Measurements from ENCODE around the gene GIPC3.

Gene GIPC3, protein sequence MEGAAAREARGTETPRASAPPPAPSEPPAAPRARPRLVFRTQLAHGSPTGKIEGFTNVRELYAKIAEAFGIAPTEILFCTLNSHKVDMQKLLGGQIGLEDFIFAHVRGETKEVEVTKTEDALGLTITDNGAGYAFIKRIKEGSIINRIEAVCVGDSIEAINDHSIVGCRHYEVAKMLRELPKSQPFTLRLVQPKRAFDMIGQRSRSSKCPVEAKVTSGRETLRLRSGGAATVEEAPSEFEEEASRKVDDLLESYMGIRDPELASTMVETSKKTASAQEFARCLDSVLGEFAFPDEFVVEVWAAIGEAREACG

DNA sequence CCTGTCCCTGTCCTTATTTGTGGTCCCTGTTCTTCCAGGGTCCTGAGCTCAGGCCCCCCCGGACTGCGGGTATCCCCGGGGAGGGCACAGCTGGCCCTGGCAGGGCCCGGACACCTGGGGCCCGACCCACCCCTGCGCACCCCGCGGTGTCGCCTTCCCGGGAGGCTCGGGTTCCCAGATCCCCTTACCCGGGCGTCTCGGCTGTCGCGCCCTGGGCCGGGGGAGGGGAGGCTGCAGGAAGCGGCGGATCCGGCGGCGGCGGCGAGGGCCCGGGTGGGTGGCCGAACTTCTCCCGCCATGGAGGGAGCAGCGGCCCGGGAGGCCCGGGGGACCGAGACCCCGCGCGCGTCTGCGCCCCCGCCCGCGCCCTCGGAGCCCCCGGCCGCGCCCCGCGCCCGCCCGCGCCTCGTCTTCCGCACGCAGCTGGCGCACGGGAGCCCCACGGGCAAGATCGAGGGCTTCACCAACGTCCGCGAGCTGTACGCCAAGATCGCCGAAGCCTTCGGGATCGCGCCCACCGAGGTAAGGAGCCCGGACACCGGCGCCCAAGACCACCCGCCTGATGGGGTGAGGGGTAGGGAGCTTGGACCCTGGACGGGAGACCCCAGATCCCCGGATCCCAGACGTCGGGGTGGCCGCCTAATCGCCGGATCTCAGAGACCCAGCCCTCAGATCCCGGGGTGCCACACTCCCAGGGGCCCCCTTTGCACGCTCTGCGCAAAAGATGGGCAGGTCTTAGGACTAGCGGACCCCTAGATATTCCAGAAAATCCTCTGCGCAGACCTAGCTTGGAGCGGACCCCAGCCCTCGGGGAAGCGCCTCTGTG lies at the start of gene GIPC3:
Gene GIPC3 (plus strand): TSS at position 178 of the 826 bp plus-strand sequence. CDS start 120 bp downstream, at position 298.
- no peak for FAIRE-seq
- DNase-seq (ENCODE audit: low spot score): no peak

DNA sequence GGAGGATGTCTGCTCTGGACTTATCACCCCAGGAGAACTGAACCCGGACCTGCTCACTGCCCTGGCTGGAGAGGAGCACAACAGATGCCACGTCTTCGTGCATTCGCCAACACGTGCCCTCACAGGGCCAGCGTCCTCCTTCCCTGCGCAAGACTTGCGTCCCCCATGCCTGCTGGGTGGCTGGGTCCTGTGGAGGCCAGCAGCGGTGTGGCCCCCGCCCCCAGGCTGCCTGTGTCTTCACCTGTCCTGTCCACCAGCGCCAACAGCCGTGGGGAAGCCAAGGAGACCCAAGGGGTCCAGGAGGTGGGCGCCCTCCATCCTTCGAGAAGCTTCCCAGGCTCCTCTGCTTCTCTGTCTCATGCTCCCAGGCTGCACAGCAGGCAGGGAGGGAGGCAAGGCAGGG lies 49.7 kb upstream of the GIPC3 start:
- DNase-seq (ENCODE audit: low spot score) (no peak), FAIRE-seq (no peak)

DNA sequence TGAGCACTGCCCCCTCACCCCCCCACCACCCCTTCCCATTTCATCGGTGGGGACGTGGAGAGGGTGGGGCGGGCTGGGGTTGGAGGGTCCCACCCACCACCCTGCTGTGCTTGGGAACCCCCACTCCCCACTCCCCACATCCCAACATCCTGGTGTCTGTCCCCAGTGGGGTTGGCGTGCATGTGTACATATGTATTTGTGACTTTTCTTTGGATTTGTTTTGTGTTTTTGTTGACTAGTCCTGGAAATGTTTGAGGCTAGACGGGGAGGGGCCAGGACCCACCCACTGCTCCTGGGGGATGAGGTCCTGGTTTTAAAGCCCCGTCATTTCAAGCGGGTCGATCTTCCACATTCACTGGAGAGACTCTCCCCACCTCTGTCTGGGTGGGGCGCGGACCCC lies 49.3 kb upstream of the GIPC3 start:
- FAIRE-seq (no peak), DNase-seq (ENCODE audit: low spot score) (no peak)

DNA sequence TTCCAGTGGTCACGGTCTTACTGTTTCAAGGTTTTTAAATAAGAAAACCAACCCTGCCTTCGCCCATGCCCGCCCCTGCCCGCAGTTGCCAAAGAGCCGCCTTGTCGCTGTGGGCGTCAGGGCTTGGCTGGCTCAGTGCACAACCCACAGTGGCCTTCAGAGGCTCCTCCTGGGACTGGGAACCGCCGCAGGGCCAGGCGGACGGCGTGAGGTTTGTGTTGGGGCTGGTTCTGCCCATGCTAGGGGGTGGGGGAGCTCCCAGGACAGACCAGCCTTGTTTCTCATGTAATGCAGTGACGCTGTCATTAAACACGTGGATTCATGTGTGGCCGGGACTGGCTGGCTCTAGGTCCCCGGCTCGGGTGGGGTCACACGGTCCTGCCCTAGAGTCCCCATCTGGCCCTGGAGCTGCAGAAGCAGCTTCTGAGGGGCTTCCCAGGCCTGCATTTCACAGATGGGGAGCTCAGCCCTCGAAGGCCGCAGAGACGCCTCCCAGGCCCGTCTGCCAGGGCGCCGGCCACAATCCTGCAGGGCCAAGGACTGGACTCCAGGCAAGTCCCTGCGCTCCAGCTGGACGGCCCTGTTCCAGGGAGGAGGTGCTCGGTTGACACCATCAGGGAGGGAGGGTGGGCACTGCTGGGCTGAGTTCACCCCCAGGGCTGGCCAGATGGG lies 48.7 kb upstream of the GIPC3 start:
- DNase-seq (ENCODE audit: low spot score) (no peak), FAIRE-seq (no peak)

DNA sequence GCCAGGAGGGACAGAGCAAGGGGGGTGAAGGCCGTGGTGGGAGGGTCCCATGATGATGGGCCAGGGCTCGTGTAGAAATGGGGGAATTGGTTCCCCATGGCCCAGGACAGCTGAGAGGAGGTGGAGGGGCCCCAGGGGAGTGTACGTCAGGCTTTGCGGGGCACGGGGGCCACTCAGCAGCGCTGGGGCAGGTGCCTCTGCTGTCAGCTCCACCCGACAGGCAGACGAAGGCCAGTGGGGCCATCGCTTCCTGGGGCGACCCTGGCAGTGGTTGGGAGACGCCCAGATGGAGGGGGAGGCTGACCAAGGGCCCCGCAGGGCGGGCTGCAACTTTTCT lies 48.2 kb upstream of the GIPC3 start:
- FAIRE-seq (no peak), DNase-seq (ENCODE audit: low spot score) (no peak)

DNA sequence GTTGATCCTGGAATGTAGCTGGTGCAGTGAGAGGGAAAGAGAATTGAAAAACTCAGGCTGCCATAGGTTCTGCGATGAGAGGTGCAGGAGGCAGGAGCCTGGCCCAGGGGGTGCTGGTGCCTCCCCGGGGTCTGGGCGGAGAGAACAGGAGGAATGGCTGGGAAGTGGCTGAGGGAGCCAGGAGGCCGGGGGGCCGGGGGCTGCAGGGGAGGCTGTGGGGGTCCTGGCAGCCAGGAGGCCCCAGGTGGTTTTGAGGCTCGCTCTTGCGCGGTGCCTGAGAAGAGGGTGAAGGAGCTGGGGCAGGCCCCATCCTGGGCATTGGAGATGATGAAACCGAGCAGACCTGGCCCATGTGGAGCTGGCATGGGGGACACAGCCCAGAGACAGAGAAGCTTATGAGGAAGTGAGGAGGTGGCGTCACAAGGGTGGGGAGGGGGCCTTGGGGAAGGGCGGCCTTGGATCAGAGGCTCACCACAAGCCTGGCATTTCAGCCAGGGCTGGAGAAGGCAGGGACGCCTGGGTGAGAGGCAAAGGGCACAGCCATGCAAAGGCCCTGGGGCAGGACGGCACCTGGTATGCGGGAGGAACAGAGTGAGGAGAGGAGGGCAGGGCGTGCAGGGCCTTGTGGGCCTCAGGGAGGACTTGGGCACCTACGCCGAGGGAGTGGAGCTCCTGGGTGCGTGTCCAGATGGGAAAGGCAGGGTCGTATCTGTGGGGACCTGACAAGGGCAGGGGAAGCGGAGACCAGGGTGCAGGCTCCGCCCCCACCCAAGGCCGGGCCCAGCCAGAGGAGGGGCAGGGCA lies 47.6 kb upstream of the GIPC3 start:
- FAIRE-seq (no peak), DNase-seq (ENCODE audit: low spot score) (no peak)

DNA sequence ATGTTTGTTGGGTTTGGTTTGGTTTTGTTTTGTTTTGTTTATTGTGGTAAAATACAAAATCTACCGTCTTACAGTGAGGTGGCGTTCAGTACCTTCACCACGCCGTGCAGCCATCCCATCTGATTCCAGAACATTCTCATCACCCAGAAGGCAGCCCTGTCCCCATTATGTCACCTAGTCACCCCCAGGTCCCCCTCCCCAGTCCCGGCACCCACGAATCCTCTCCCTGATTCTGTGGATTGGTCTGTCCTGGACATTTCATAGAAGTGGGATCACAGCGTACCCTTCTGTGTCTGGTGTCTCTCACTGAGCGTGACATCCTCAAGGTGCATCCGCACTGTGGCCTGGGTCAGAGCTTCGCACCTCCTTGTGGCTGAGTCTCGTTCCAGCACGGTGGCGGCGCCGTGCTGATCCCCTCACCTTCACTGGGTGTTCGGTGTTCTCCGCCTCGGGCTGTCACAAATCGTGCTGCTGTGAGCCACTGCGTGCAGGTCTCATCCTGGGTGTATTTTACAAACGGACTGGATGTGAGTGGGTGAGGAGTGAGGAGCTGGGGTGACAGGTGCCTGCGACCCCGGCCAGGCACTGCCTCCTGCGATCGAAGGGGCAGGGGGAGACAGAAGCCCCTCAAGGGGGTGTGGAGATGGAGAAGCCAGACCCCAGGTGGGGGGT lies 46.9 kb upstream of the GIPC3 start:
- DNase-seq (ENCODE audit: low spot score) (no peak), FAIRE-seq (no peak)

DNA sequence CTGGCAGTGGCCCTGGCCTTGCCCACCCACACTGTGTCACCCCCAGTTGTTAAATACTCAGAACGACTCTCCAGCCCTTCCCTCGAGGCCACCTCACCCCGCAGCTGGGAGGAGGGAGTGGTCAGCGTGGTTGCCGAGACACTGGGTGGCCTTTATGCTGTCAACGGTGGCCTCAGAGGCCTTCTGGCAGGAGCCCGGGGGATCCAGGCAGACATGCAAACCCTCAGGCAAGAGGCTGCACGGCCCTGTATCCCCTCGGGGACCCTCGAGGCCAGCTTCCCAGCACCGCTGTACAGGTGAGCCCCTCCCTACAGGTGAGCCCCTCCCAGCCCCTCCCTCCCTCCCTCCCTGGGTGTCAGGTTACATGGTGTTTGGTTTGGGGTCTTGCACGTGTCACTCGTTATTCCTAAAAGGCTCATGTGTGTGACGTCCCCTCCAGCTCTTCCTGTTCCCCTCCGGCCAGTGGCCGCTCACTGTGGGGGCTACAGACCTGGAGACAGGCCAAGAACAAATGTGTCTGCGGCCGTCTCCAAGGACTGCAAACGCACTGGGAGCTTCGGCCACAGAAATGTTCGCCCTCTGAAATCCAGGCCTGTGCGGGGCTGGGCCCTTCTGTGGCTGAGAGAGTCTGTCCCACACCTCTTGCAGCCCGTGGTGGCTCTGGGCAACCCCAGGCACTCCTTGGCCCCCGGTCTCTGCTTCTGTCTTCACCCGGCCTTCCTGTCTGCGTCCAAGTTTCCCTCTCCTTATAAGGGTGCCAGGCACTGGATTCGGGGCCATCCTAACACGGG lies 46.1 kb upstream of the GIPC3 start, which contains the start of gene TEKTIP1:
Gene TEKTIP1 (plus strand): TSS at position 210 of the 791 bp plus-strand sequence. CDS start 4 bp downstream, at position 214.
- DNase-seq (ENCODE audit: low spot score): no peak
- FAIRE-seq: no peak

DNA sequence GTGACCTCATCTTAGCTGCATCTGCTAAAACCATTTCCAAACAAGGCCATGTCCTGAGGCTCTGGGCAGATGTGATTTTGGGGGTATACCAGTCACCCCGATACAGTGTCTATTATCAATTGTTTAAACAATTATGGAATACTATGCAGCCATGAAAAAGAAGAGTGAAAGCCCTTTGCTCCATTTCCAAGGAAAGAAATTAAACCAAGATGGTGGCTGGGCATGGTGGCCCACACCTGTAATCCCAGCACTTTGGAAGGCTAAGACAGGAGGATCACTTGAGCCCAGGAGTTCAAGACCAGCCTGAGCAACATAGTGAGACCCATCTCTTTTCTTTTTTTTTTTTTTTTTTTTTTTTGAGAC lies 45.5 kb upstream of the GIPC3 start:
- no peak for FAIRE-seq
- DNase-seq (ENCODE audit: low spot score): no peak

DNA sequence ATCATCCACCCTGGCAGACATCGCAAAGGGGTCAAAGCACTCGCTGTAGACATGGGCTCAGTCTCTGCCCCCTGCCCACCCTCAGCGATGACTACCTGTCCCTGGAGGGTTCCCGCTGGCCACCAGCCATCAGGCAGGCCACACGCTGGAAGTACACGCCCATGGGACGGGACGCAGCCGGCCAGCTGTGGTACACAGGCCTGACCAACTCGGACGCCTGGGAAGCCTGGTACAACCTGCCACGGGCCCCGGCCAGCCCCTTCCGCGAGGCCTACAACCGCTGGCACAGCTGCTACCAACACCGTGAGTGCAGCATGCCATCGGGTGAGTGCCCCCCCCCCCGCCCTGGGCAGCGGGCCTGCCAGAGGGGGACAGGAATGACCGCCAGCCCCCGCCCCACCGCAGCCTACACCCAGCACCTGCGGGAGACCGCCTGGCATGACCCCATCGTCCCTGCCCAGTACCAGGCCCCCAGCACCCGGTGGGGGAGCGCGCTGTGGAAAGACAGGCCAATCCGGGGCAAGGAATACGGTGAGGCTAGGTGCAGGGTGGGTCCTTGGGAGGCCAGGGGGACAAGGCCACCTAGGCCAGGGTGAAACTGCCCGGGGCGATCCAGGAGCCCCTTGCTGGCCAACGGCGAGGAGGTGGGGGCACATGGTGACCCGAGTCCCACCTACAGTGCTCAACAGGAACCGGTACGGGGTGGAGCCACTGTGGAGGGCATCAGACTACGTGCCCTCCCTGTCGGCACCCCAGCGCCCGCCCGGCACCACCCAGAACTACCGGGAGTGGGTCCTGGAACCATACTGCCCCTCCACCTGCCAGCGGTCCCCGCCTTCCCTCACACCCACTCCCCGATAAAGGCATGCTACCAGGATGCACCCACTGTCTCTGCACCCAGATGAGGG lies 41.9 kb upstream of the GIPC3 start:
- FAIRE-seq (no peak), DNase-seq (ENCODE audit: low spot score) (no peak)

DNA sequence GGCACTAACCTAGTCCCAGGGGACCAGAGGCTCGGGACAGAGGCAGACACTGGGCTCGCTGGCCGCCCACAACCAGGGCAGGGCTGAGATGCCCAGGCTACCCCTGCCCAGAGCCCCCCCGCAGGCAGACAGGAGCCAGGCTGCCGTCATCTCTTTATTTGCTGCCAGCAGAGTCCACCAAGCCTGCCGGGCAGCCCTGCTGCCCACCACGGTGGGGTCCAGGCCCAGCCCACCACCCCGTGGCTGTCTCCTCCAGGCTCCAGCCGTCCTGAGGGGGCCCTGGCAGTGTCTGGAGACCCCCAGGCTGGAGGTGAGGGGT lies 41.3 kb upstream of the GIPC3 start:
- FAIRE-seq: no peak
- DNase-seq (ENCODE audit: low spot score): no peak

DNA sequence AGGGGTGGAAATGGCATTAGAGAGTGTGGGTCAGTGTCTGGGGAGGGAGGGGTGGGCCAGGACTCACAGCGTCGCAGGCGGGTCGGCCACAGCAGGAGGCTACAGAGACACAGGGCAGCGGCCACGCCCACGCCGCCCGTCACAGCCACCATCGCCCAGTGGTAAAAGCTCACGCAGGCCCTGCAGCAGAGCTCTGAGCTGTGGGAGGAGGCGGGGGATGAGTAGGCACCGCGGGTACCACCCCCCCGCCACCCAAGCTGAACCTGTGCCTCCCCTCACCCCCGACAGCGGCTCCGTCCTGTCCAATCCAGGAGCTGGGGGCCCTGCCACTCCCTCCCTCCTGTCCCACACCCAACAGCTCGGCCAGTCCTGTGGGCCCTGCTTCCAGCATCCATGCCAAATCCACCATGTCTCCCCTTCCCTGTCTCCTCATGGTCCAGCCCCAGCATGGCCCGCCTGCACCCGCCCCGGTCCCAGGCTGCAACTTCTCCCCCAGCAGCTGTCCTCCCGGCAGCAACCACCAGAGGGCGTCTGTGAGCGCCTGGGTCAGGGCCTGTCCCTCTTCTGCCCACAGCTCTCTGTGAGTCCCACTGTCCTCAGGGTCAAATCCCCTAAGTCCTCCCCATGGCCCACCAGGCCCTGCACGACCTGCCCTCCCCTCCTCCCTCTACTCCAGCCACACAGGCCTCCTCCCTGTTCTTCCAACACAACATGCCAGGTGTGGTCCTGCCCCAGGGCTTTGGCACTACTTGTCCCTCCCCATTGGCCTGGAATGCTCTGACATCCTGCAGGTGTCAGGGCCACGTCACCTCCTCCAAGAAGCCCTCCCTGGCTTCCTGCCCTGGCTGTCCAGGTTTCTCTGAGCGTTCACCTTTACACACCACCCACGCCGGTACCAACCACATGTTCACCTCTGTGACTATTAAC lies 40.3 kb upstream of the GIPC3 start:
- peak; percentile 75 for DNase-seq (ENCODE audit: low spot score)
- no peak for FAIRE-seq

DNA sequence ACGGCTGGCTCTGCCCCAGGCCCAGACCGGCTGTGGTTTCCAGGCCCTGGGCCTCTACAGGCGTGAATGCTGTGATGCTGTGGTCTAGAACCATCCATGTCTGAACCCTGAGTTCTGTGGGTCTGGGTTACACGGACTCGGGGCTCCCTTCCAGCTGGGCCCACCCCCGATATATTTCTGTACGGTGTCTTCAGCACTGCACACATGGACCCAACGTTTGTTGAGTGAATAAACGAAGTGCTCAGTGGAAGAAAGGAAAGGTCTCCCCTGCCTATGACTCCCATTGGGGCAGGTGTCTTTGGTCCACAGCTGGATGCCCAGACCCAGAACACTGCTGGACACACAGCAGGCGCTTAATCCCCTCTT lies 39.6 kb upstream of the GIPC3 start:
- DNase-seq (ENCODE audit: low spot score) (no peak), FAIRE-seq (no peak)

DNA sequence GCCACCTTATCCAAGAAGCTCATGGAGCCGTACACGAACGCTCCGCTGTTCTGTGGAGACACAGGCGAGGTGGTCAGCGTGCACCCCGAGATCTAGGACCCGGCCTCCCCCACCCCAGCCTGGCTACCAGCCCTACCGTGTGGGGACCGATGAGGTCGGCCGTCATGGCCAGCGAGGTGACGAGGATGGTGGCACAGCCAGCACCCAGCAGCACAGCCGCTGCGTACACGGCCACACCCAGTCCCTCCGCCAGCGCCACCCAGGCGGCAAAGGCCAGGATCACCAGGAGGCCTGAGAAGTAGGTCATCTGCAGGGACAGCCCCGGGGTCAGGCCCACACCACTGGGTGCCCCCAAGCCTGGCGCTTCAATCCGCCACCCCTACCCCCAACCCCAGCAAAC lies 39.2 kb upstream of the GIPC3 start:
- FAIRE-seq (no peak), DNase-seq (ENCODE audit: low spot score) (no peak)

DNA sequence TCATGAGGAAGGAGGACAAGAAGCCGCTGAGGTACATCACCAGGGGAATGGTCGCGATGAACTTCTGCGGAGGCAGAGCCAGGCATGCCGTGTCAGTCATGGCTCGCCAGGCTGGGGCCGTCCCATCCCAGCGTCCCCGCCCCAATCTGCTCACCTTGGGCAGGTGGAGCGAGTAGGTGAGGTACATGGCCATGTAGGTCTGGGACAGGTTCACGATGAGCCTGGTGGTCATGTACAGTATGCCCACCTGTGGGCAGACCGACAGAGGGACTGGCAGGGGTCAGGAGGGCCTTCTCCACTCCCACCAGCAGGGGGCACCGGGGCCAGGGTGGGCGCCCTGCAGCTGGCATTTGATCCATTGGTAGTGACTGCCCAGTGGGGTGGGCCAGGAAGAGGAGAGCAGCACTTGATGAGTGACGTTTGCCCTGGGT lies 38.0 kb upstream of the GIPC3 start:
- no peak for FAIRE-seq
- no peak for DNase-seq (ENCODE audit: low spot score)

DNA sequence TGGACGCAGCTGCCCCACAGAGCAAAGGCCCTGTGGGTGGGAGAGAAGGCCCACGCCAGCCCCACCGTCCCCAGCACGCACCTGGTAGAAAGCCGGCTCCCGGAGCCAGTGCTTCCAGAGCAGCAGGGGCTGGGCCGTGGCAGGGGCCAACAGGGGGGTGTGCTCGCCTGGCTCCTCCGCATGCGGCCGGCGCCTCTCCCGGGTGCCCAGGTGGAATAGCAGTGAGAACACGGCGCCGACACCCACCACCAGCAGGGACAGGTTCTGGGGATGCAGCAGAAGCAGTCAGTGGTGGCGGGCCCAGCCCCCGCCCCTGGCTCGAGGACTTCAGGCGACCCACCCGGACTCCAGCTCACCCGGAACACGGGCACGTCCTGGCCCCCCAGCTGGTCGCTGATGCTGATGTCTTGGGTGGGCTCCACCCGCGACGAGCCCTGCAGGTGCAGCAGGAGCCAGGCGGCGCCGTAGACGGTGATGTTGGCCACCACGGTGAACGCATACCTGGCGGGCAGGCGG lies 37.5 kb upstream of the GIPC3 start:
- FAIRE-seq: no peak

DNA sequence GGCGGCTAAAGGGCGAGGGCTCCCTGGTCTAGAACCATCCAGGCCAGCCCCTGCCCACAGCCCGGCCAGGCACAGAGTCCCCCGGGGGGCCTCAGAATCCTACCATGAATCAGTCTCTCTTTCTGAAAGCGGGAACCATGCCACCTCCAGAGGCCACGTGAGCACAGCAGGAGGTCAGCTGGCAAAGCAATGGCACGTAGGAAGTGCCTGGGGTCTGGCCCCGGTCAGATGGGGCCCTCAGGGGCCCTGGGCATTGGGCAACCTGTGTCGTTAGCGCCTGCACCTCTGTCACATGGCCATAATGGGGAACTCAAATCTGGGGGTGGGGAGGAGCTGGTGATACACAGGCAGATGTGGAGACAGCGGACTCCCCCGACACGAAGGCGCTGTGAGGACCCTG lies 36.7 kb upstream of the GIPC3 start:
- FAIRE-seq: no peak
- no peak for DNase-seq (ENCODE audit: low spot score)

More for the DNA sequence above, 37.5 kb upstream of the GIPC3 start:
- no peak for DNase-seq (ENCODE audit: low spot score)

DNA sequence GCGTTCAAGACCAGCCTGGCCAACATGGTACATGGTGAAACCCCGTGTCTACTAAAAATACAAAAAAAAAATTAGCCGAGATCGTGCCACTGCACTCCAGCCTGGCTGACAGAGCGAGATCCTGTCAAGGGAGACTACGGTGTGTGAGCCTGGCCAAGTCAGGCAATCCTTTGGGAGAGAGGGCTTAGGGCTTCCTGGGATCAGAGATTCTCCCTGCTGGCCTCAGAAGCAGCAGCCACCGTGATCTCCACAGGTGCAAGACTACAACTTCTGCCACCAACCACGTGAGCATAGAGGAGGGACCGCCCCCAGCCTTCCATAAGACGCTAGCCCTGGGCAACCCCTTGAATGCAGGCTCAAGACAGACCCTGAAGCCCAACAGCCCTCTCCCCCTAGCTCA lies 35.5 kb upstream of the GIPC3 start:
- no peak for FAIRE-seq
- DNase-seq (ENCODE audit: low spot score): no peak

Measured in urothelium cell line (cell line).